ENCODE data around the gene PABPN1L.

DNA sequence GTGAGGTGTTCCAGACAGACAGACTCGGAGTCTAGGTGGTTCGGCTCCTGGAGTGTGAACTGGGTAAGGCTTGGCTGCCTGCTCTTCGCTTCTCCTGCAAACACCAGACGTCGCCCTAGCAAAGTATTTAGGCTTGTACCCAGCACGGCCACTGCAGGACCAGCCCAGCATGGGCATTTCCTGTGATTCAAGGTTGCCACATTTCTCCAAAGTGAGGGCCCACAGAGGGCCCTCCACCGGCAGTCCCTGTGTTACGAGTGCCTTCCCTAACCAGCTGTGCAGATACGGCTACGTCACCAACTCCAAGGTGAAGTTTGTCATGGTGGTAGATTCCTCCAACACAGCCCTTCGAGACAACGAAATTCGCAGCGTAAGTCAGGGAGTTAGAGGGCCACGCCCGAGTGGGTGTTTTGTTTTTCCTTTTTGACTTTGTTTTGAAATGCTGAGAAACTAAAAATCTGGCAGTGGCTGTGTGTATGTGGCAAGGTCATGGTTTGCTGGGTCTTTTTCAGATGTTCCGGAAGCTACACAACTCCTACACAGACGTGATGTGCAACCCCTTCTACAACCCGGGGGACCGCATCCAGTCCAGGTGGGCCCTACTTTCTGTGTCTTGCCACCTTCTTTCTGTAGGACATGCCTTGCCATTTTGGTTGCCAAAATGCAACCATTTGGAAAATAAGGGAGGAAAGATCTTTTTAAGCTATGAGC is 6.9 kb downstream of the PABPN1L start:
- TF ChIP-seq, protein P1, sequence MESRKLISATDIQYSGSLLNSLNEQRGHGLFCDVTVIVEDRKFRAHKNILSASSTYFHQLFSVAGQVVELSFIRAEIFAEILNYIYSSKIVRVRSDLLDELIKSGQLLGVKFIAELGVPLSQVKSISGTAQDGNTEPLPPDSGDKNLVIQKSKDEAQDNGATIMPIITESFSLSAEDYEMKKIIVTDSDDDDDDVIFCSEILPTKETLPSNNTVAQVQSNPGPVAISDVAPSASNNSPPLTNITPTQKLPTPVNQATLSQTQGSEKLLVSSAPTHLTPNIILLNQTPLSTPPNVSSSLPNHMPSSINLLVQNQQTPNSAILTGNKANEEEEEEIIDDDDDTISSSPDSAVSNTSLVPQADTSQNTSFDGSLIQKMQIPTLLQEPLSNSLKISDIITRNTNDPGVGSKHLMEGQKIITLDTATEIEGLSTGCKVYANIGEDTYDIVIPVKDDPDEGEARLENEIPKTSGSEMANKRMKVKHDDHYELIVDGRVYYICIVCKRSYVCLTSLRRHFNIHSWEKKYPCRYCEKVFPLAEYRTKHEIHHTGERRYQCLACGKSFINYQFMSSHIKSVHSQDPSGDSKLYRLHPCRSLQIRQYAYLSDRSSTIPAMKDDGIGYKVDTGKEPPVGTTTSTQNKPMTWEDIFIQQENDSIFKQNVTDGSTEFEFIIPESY (IDR thresholded peaks at IDR 0.05; ENCODE audit: extremely low read depth, insufficient replicate concordance, low read length): no peak
- no peak for TF ChIP-seq POLR2A (IDR thresholded peaks at IDR 0.05; ENCODE audit: borderline replicate concordance, extremely low read depth, insufficient read depth, insufficient read length)
- TF ChIP-seq ZNF274 (IDR thresholded peaks at IDR 0.05; ENCODE audit: low read depth, low read length): no peak
- no peak for TF ChIP-seq TCF7L2 (IDR thresholded peaks at IDR 0.05; ENCODE audit: borderline replicate concordance, extremely low read depth, insufficient read depth, insufficient read length)
- no peak for TF ChIP-seq CTCF (IDR thresholded peaks at IDR 0.05 in 2 of 3, conservative IDR thresholded peaks at IDR 0.05 in 1 of 3; ENCODE audit: borderline replicate concordance in 1 of 3, insufficient read depth in 1 of 3, low read depth in 2 of 3, low read length in 2 of 3)
- TF ChIP-seq RAD21 (IDR thresholded peaks at IDR 0.05; ENCODE audit: low read depth): no peak
- no peak for TF ChIP-seq REST (IDR thresholded peaks at IDR 0.05; ENCODE audit: low read depth)
- no peak for TF ChIP-seq CBX3 (IDR thresholded peaks at IDR 0.05; ENCODE audit: low read depth)
- no peak for TF ChIP-seq JUND (IDR thresholded peaks at IDR 0.05)

Data from HCT116 (cell line).